GM12878 (cell line): ENCODE measurements around the gene DLG2. TPM values are rescaled to one million over a fixed set of nuclear protein-coding genes. Genes with fewer than 3 reads are reported as not detected.

ENCODE experiments used
- ATAC-seq: fragments of 200-7000 bp; cut with Tn5 transposase; 3 replicates; pipeline ENCODE4 v1.9.1; 2020; ENCODE audit warnings: mild to moderate bottlenecking, moderate library complexity
- BruUV-seq: library from RNA; stranded (reverse); fragments of 400-500 nt; replicated peaks from 2 replicates; lab custom pipeline; 2021; lab: Mats Ljungman, UMichigan
- CTCF ChIA-PET: fragments of 300-600 bp; sonication (Branson Sonifier 250); formaldehyde crosslinking; extraction: SDS; loops from one replicate; lab custom pipeline; 2021; ENCODE audit warnings: inconsistent platforms; lab: Yijun Ruan, JAX
- POLR2A ChIA-PET: fragments of 350-600 bp; formaldehyde crosslinking; extraction: SDS; loops from one replicate; lab custom pipeline; 2021; ENCODE audit warnings: inconsistent platforms; lab: Charles Lee
- RAD21 ChIA-PET: fragments of 300-600 bp; sonication (Branson Sonifier 250); formaldehyde crosslinking; loops from one replicate; lab custom pipeline; 2023; ENCODE audit warnings: antibody characterized with exemption; ENCODE audit not compliant: unreplicated experiment; lab: Charles Lee
- SMC1A ChIA-PET: fragments of 300-600 bp; sonication (Branson Sonifier 250); formaldehyde crosslinking; loops from one replicate; lab custom pipeline; 2023; ENCODE audit not compliant: unreplicated experiment, uncharacterized antibody; lab: Charles Lee
- DNase-seq: peaks from one replicate; pipeline ENCODE4 v3.0.0-alpha.2; 2011; ENCODE audit warnings: low read depth, low spot score
- FAIRE-seq: peaks from 3 replicates; lab custom pipeline; 2011; peaks lifted over from hg19 to GRCh38; lab: Jason Lieb, UNC
- H2AFZ ChIP-seq: 2 replicates; pipeline ENCODE4 v1.6.0; 2011; ENCODE audit warnings: low read depth, low read length, control low read depth; ENCODE audit not compliant: control insufficient read depth
- H3K27ac ChIP-seq: 2 replicates; pipeline ENCODE4 v1.5.1; 2011; ENCODE audit warnings: control low read depth; ENCODE audit not compliant: control insufficient read depth, insufficient read depth
- H3K27me3 ChIP-seq, 2 experiments: replicated peaks in 1 of 2; 2 replicates each; pipeline versions ENCODE4 v1.6.0 to v1.6.1; 2011; ENCODE audit warnings: low read length in 1 of 2; ENCODE audit not compliant: control insufficient read depth in 2 of 2, insufficient read depth in 2 of 2
- H3K36me3 ChIP-seq, 2 experiments: 2 replicates each; pipeline ENCODE4 v1.5.1; 2011; ENCODE audit warnings: low read length in 1 of 2; ENCODE audit not compliant: control insufficient read depth in 2 of 2, insufficient read depth in 2 of 2
- H3K4me1 ChIP-seq: 2 replicates; pipeline ENCODE4 v1.6.1; 2011; ENCODE audit warnings: mild to moderate bottlenecking, low read length, moderate library complexity, mixed read lengths; ENCODE audit not compliant: control insufficient read depth, insufficient read depth
- H3K4me2 ChIP-seq: 2 replicates; pipeline ENCODE4 v1.6.0; 2011; ENCODE audit warnings: control low read depth; ENCODE audit not compliant: control insufficient read depth, insufficient read depth
- H3K4me3 ChIP-seq: fragments of 200-600 bp; sonication (generic); 2 replicates; pipeline ENCODE4 v1.5.1; 2016
- H3K79me2 ChIP-seq: 2 replicates; pipeline ENCODE4 v1.6.0; 2011; ENCODE audit warnings: low read length; ENCODE audit not compliant: control insufficient read depth, insufficient read depth
- H3K9ac ChIP-seq: 2 replicates; pipeline ENCODE4 v1.8.0; 2011; ENCODE audit warnings: low read length, control low read depth, mixed read lengths; ENCODE audit not compliant: control insufficient read depth, insufficient read depth
- H3K9me3 ChIP-seq: replicated peaks from 3 replicates; pipeline ENCODE4 v1.5.1; 2011; ENCODE audit warnings: mild to moderate bottlenecking, low read length; ENCODE audit not compliant: control insufficient read depth, insufficient read depth
- H4K20me1 ChIP-seq: 2 replicates; pipeline ENCODE4 v1.6.0; 2011; ENCODE audit not compliant: control insufficient read depth, insufficient read depth
- ATF7 ChIP-seq: fragments of 450-650 bp; IDR thresholded peaks from 2 replicates; pipeline ENCODE4 v1.6.1; 2016; ENCODE audit warnings: low read depth, mild to moderate bottlenecking
- CEBPZ ChIP-seq: fragments of 150-350 bp; IDR thresholded peaks from 2 replicates; pipeline ENCODE4 v1.6.1; 2016; ENCODE audit warnings: low read depth, low read length
- E4F1 ChIP-seq: fragments of 450-650 bp; IDR thresholded peaks from 2 replicates; pipeline ENCODE4 v1.6.1; 2018; ENCODE audit warnings: borderline replicate concordance, mild to moderate bottlenecking; ENCODE audit not compliant: partially characterized antibody
- EP300 ChIP-seq, 2 experiments: fragments of 150-350 bp in 1 of 2; IDR thresholded peaks; 2 replicates each; pipeline ENCODE4 v1.6.1; 2011 to 2012; ENCODE audit warnings: low read depth in 2 of 2, low read length in 2 of 2, borderline replicate concordance in 1 of 2, improper control_type of control experiment in 1 of 2, inconsistent platforms in 1 of 2; ENCODE audit not compliant: control insufficient read depth in 1 of 2
- FOXK2 ChIP-seq: fragments of 450-650 bp; IDR thresholded peaks from 2 replicates; pipeline ENCODE4 v1.6.1; 2017; ENCODE audit warnings: mild to moderate bottlenecking, moderate library complexity
- IRF4 ChIP-seq: IDR thresholded peaks from 2 replicates; pipeline ENCODE4 v1.6.1; 2011; ENCODE audit warnings: low read depth, low read length
- SMARCA5 ChIP-seq: fragments of 450-650 bp; IDR thresholded peaks from 2 replicates; pipeline ENCODE4 v1.6.1; 2017; ENCODE audit warnings: mild to moderate bottlenecking
- STAT3 ChIP-seq: IDR thresholded peaks from 2 replicates; pipeline ENCODE4 v1.6.1; 2011; ENCODE audit warnings: low read depth, low read length, improper control_type of control experiment
- TCF12 ChIP-seq: IDR thresholded peaks from 2 replicates; pipeline ENCODE4 v1.6.1; 2011; ENCODE audit warnings: low read depth, mild to moderate bottlenecking, low read length
- ZBTB4 ChIP-seq: fragments of 450-650 bp; formaldehyde crosslinking; IDR thresholded peaks from 2 replicates; pipeline ENCODE4 v1.4.0; 2022; ENCODE audit warnings: mild to moderate bottlenecking, moderate library complexity
- ZNF24 ChIP-seq: fragments of 450-650 bp; IDR thresholded peaks from 2 replicates; pipeline ENCODE4 v1.6.1; 2017; ENCODE audit warnings: antibody characterized with exemption, mild to moderate bottlenecking
- ZNF687 ChIP-seq: fragments of 450-650 bp; IDR thresholded peaks from 2 replicates; pipeline ENCODE4 v1.6.1; 2017; ENCODE audit warnings: mild to moderate bottlenecking, moderate library complexity
- WGBS: methylation state at CpG from one replicate; pipeline ENCODE4 v1.1.6; 2016; ENCODE audit warnings: low lambda C conversion rate; ENCODE audit not compliant: insufficient replicate concordance, insufficient coverage; ENCODE audit errors: missing lambda C conversion rate; 5-methylcytosine and 5-hydroxymethylcytosine counted together
- in situ Hi-C: fragments of 300-500 bp; cut with MboI; formaldehyde crosslinking; loops from 9 replicates; pipeline ENCODE4 v1.14.3; 2018; ENCODE audit warnings: mixed read lengths
- intact Hi-C: fragments of 100-400 bp; cut with micrococcal nuclease; formaldehyde crosslinking; loops from one replicate; pipeline ENCODE4 v1.14.2; 2022; ENCODE audit not compliant: unreplicated experiment
- polyA plus RNA-seq, 11 experiments: library from polyadenylated mRNA; depleted of rRNA in 4 of 11; unstranded in 6 of 11; stranded (reverse) in 5 of 11; fragments of >200 nt; fragmentation: Nextera tagmentation in 4 of 11; fragmentation: Illumina TruSeq in 1 of 11; extraction: Ambion mirVana in 4 of 11; extraction: Trizol in 1 of 11; gene quantifications; 1 replicate in 1 of 11; 2 replicates in 10 of 11; pipeline versions ENCODE4 v1.2.1 to v1.2.3, GENCODE V29; 2011 to 2016; ENCODE audit warnings: inconsistent platforms in 2 of 11, missing spikeins in 2 of 11, low read depth in 1 of 11
- total RNA-seq, 4 experiments: library from RNA; depleted of rRNA in 3 of 4; stranded (reverse); fragments of >200 nt in 3 of 4; fragmentation: Illumina TruSeq in 1 of 4; extraction: Trizol in 1 of 4; gene quantifications; 2 replicates each; pipeline versions ENCODE4 v1.2.1 to v1.2.3, GENCODE V29; 2013 to 2021

The DLG2 gene
- total and polyA plus RNA-seq, 10 of the 15 experiments (the other 5 are each of a cell fraction or from before 2014, with no cell fraction given), result 0.09 to 0.98 (median 0.35) TPM

- Histone ChIP-seq H3K9me3 (no peaks in the 10 kb centered on the region), H3K9ac (no peak overlapping the region), H4K20me1 (no peaks in the 10 kb centered on the region), H3K4me2 (no peak overlapping the region), H3K4me3 (no peak overlapping the region), H3K27ac (no peak overlapping the region), H3K4me1 (no peaks in the 10 kb centered on the region), H3K27me3 (no peaks in the 10 kb centered on the region; a peak in 1 of 4 replicates), H2AFZ (no peak overlapping the region), H3K36me3 (no peaks in the 10 kb centered on the region), H3K79me2 (no peaks in the 10 kb centered on the region)
- in situ Hi-C loops, result no loop called here
- ChIA-PET RAD21 (no interaction called here), POLR2A (no interaction called here), SMC1A (no interaction called here), CTCF (no interaction called here)
- ATAC-seq (no peak), FAIRE-seq (no peak), DNase-seq (no peak)
- BruUV-seq, result no TSS peak
- intact Hi-C loops, result no loop called here
- 0% methylated on average over 1 of the region's 1 CpG for WGBS
- TF ChIP-seq ZNF24 (no peak), EP300 (IDR thresholded peaks at IDR 0.05; ENCODE audit: borderline replicate concordance in 1 of 2, control insufficient read depth in 1 of 2, low read depth in 2 of 2, low read length in 2 of 2) (no peak), STAT3 (no peak), SMARCA5 (no peak), TCF12 (no peak), CEBPZ (no peak), FOXK2 (no peak), ATF7 (no peak), IRF4 (no peak), ZNF687 (no peak), E4F1 (no peak), ZBTB4 (CRISPR knock-in tag) (no peak)
Measured at GRCh38 chr11:83544846-83545245, 2082.3 kb downstream of the DLG2 start.
